Endothelial cell of umbilical vein (primary cell): ENCODE measurements around the gene HOXB5. TPM values are rescaled to one million over a fixed set of nuclear protein-coding genes. Genes with fewer than 3 reads are reported as not detected.
A peak's percentile ranks its signal among the peaks of the same experiment; 100 is the strongest.

Experiments used
- BruUV-seq: library from RNA; stranded (reverse); fragments of 400-500 nt; replicated peaks from 2 replicates; lab custom pipeline; 2021; lab: Mats Ljungman, UMichigan
- CTCF ChIA-PET: fragments of 300-600, 350-600 bp; sonication (Branson Sonifier 250); formaldehyde crosslinking; loops from one replicate; lab custom pipeline; 2021; ENCODE audit warnings: antibody characterized with exemption, inconsistent platforms; lab: Charles Lee
- POLR2A ChIA-PET: fragments of 300-600, 350-600 bp; sonication (Branson Sonifier 250); formaldehyde crosslinking; loops from one replicate; lab custom pipeline; 2021; ENCODE audit warnings: antibody characterized with exemption, inconsistent platforms; lab: Charles Lee
- DNase-seq: peaks from one replicate; pipeline ENCODE4 v3.0.0-alpha.2; 2011; ENCODE audit warnings: low read depth, low spot score
- FAIRE-seq: peaks from 2 replicates; lab custom pipeline; 2011; peaks lifted over from hg19 to GRCh38; lab: Jason Lieb, UNC
- H2AFZ ChIP-seq: 2 replicates; pipeline ENCODE4 v1.6.0; 2012; ENCODE audit warnings: low read depth, low read length, control low read depth, inconsistent platforms
- H3K27ac ChIP-seq: 2 replicates; pipeline ENCODE4 v1.5.1; 2011; ENCODE audit warnings: low read depth, mild to moderate bottlenecking, control low read depth, low read length, moderate library complexity; ENCODE audit not compliant: insufficient read depth
- H3K27me3 ChIP-seq, 2 experiments: 2 replicates each; pipeline versions ENCODE4 v1.6.0 to v1.6.1; 2011; ENCODE audit warnings: low read length in 2 of 2, mixed read lengths in 1 of 2; ENCODE audit not compliant: control insufficient read depth in 2 of 2, insufficient read depth in 2 of 2
- H3K36me3 ChIP-seq, 2 experiments: 2 replicates in 1 of 2; 3 replicates in 1 of 2; pipeline ENCODE4 v1.5.1; 2011; ENCODE audit warnings: low read length in 2 of 2, mild to moderate bottlenecking in 1 of 2, moderate library complexity in 1 of 2; ENCODE audit not compliant: control insufficient read depth in 2 of 2, insufficient read depth in 2 of 2; ENCODE audit errors: extremely low read depth in 1 of 2
- H3K4me1 ChIP-seq: 3 replicates; pipeline ENCODE4 v1.5.1; 2011; ENCODE audit warnings: mild to moderate bottlenecking, low read length; ENCODE audit not compliant: control insufficient read depth, insufficient read depth; ENCODE audit errors: extremely low read depth
- H3K4me2 ChIP-seq: 2 replicates; pipeline ENCODE4 v1.6.1; 2011; ENCODE audit warnings: low read length, control low read depth, mixed read lengths; ENCODE audit not compliant: insufficient read depth
- H3K4me3 ChIP-seq, 3 experiments: fragments of 200-600 bp in 1 of 3; sonication (generic), shearing (Covaris generic) in 1 of 3; replicated peaks in 1 of 3; 2 replicates each; pipeline ENCODE4 v1.5.1; 2011 to 2016; ENCODE audit warnings: control low read depth in 3 of 3, low read length in 3 of 3, mild to moderate bottlenecking in 2 of 3, inconsistent platforms in 1 of 3, low read depth in 1 of 3, moderate library complexity in 1 of 3; ENCODE audit not compliant: insufficient read depth in 1 of 3
- H3K79me2 ChIP-seq: 2 replicates; pipeline ENCODE4 v1.6.0; 2012; ENCODE audit warnings: low read length, inconsistent platforms; ENCODE audit not compliant: control insufficient read depth, insufficient read depth
- H3K9ac ChIP-seq: replicated peaks from 2 replicates; pipeline ENCODE3; 2011; ENCODE audit warnings: low read length, control low read depth; ENCODE audit not compliant: insufficient read depth; ENCODE audit errors: extremely low read depth
- H3K9me1 ChIP-seq: replicated peaks from 3 replicates; pipeline ENCODE4 v1.6.0; 2011; ENCODE audit warnings: mild to moderate bottlenecking, low read length; ENCODE audit not compliant: control insufficient read depth, insufficient read depth; ENCODE audit errors: extremely low read depth
- H3K9me3 ChIP-seq: replicated peaks from 2 replicates; pipeline ENCODE4 v1.5.1; 2012; ENCODE audit warnings: low read length, inconsistent platforms; ENCODE audit not compliant: control insufficient read depth, insufficient read depth
- H4K20me1 ChIP-seq: replicated peaks from 2 replicates; pipeline ENCODE3; 2011; ENCODE audit warnings: mild to moderate bottlenecking, low read length; ENCODE audit not compliant: control insufficient read depth, insufficient read depth; ENCODE audit errors: extremely low read depth
- EZH2 ChIP-seq: IDR thresholded peaks from 2 replicates; pipeline ENCODE4 v1.6.1; 2012; ENCODE audit warnings: borderline replicate concordance, low read depth, mild to moderate bottlenecking, moderate library complexity, low read length, inconsistent platforms; ENCODE audit not compliant: severe bottlenecking
- FOS ChIP-seq: IDR thresholded peaks from 2 replicates; pipeline ENCODE4 v1.6.1; 2011; ENCODE audit warnings: mild to moderate bottlenecking, low read length, moderate library complexity, borderline replicate concordance; ENCODE audit not compliant: insufficient read depth
- dilution Hi-C: fragments of 300-500 bp; cut with MboI; formaldehyde crosslinking; loops from one replicate; pipeline ENCODE4 v1.15.0; 2019; ENCODE audit warnings: low sequenced_read_pairs; ENCODE audit not compliant: extremely low pct_ligation_motif_present
- intact Hi-C: fragments of 100-400 bp; cut with micrococcal nuclease; formaldehyde crosslinking; loops from one replicate; pipeline ENCODE4 v1.10.0; 2022
- polyA plus RNA-seq, 4 experiments: library from polyadenylated mRNA; depleted of rRNA in 3 of 4; stranded (reverse) in 3 of 4; unstranded in 1 of 4; fragments of >200 nt; gene quantifications; 2 replicates each; pipeline versions ENCODE4 v1.2.1 to v1.2.3, GENCODE V29; 2011 to 2012; ENCODE audit warnings: missing spikeins in 1 of 4
- total RNA-seq: library from RNA; stranded (reverse); gene quantifications from 2 replicates; pipeline ENCODE4 v1.2.3, GENCODE V29; 2021
- TF ChIP-seq, protein P1 (sequence below), 2 donors: IDR thresholded peaks; 1 replicate in 1 of 2; 2 replicates in 1 of 2; pipeline ENCODE4 v1.5.1; 2011; ENCODE audit warnings: low read length in 2 of 2, mild to moderate bottlenecking in 2 of 2, moderate library complexity in 2 of 2, control low read depth in 1 of 2, inconsistent platforms in 1 of 2, low read depth in 1 of 2; ENCODE audit not compliant: insufficient read depth in 1 of 2; ENCODE audit errors: extremely low read depth in 1 of 2

HOXB5 gene
- total and polyA plus RNA-seq, 2 donors (not counting 3 experiments of a cell fraction or from before 2014, with no cell fraction given): 2.0 to 8.5 TPM

DNA sequence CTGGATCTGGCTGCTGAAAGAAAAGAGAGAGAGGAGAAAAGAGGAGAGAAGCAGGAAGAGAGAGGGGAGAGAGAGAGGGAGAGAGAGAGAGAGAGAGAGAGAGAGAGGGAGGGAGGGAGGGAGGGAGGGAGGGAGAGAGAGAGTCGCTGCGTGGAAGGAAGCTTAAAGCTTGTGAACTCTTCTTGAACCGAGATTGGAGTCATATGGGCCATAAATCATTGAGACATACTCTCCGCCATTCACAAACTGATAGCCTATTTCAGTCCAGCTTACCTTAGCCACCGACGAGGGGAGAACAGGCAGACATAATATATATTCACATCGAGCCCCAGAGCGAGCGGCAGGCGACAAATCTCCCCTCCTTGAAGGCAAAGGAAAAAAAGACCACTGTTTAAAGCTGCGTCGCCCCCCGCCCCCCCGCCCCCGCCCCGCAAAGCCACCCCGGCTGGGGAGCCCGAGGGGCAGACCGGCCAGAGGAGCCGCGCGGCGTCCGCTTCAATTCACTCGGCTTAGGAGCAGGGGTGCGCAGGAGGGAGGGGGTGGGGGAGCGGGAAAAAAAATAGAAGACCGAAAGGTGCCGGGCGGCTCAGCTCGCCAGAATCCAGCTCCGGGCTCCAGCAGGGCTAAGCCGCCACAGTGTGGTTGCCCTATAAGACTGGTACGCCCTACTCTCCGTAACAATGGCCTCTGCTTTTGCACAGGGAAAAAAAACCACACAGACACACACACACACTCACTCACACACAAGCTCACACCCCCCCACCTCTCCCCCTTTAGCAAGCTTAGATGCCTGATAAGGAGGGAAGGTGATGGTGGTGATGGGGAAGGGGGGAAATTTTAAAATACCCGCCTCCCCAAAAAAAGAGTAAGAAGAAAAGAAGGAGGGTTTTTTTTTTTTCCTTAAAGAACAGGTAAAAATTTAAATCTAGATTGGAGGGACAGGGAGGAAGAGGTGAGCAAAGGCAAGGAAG, 38.0 kb downstream of the HOXB5 start:
- Histone ChIP-seq H3K9me1 (no peaks in the 10 kb centered on the region), H4K20me1 (no peaks in the 10 kb centered on the region), H3K4me3 (peak overlapping the region; percentile 13 to 31 (median 14)), H2AFZ (no peak overlapping the region), H3K4me1 (peaks cover 28% of the 10 kb centered on the region), H3K9me3 (no peaks in the 10 kb centered on the region), H3K36me3 (peaks cover 3 to 10% of the 10 kb centered on the region in 2 experiments), H3K27ac (no peak overlapping the region), H3K27me3 (no peaks in the 10 kb centered on the region), H3K9ac (peak overlapping the region; percentile 32), H3K79me2 (peaks cover 54% of the 10 kb centered on the region), H3K4me2 (peak overlapping the region; percentile 74)
- DNase-seq: peak; percentile 89
- ChIA-PET CTCF (interaction anchor here (0.9 to 3.7 kb wide), 14 partner anchors 8 to 340 kb away, joined by 3 to 23 read pairs (median 4); partner anchors contain the start of gene HOXB5), POLR2A (interaction anchor here (0.8 to 2.8 kb wide), 5 partner anchors 8 to 27 kb away, joined by 3 to 10 read pairs (median 4); no protein-coding TSS in a partner anchor)
- FAIRE-seq: peak; percentile 95
- BruUV-seq: no TSS peak
- dilution Hi-C loops: no loop called here
- no peak for TF ChIP-seq EZH2
- TF ChIP-seq, protein P1, sequence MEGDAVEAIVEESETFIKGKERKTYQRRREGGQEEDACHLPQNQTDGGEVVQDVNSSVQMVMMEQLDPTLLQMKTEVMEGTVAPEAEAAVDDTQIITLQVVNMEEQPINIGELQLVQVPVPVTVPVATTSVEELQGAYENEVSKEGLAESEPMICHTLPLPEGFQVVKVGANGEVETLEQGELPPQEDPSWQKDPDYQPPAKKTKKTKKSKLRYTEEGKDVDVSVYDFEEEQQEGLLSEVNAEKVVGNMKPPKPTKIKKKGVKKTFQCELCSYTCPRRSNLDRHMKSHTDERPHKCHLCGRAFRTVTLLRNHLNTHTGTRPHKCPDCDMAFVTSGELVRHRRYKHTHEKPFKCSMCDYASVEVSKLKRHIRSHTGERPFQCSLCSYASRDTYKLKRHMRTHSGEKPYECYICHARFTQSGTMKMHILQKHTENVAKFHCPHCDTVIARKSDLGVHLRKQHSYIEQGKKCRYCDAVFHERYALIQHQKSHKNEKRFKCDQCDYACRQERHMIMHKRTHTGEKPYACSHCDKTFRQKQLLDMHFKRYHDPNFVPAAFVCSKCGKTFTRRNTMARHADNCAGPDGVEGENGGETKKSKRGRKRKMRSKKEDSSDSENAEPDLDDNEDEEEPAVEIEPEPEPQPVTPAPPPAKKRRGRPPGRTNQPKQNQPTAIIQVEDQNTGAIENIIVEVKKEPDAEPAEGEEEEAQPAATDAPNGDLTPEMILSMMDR (IDR thresholded peaks at IDR 0.05; ENCODE audit: extremely low read depth in 1 of 2, insufficient read depth in 1 of 2, low read depth in 1 of 2, low read length in 2 of 2): no peak
- TF ChIP-seq FOS: no peak
- intact Hi-C loops: loop anchor here (2.0 kb wide), 1 partner anchor 15 kb away; no protein-coding TSS in a partner anchor
